Activated naive CD8-positive, alpha-beta T cell treated with anti-CD3 and anti-CD28 coated beads for 36 hours (primary cell): Measurements from ENCODE around the gene LIMS1. TPM values are rescaled to one million over a fixed set of nuclear protein-coding genes. Genes with fewer than 3 reads are reported as not detected.
"Not testable (repeated sequence)": the region's sequence is repeated elsewhere in the genome, so short reads cannot be mapped to it uniquely, and the experiment has no call there.

Experiments used
- DNase-seq: peaks from one replicate; pipeline ENCODE4 v3.0.0; 2021
- H3K27ac Mint-ChIP-seq: one replicate; pipeline ENCODE4 v1.8.0; 2022; ENCODE audit warnings: mild to moderate bottlenecking, moderate library complexity, mixed read lengths
- H3K27me3 Mint-ChIP-seq: one replicate; pipeline ENCODE4 v1.8.0; 2022; ENCODE audit warnings: mild to moderate bottlenecking, mixed read lengths
- H3K36me3 Mint-ChIP-seq: one replicate; pipeline ENCODE4 v1.8.0; 2021; ENCODE audit warnings: mild to moderate bottlenecking, mixed read lengths
- H3K4me1 Mint-ChIP-seq: one replicate; pipeline ENCODE4 v1.8.0; 2021; ENCODE audit warnings: mixed read lengths
- H3K4me3 Mint-ChIP-seq: one replicate; pipeline ENCODE4 v1.8.0; 2022; ENCODE audit warnings: mild to moderate bottlenecking, moderate library complexity, mixed read lengths
- H3K9me3 Mint-ChIP-seq: one replicate; pipeline ENCODE4 v1.8.0; 2022; ENCODE audit warnings: mixed read lengths
- total RNA-seq, 2 experiments: library from RNA; stranded (reverse); gene quantifications; one replicate each; pipeline ENCODE4 v1.2.3, GENCODE V29; 2021

The LIMS1 gene
- total RNA-seq, 2 experiments from 2014 or later, result 39.6 to 44.9 TPM

DNA sequence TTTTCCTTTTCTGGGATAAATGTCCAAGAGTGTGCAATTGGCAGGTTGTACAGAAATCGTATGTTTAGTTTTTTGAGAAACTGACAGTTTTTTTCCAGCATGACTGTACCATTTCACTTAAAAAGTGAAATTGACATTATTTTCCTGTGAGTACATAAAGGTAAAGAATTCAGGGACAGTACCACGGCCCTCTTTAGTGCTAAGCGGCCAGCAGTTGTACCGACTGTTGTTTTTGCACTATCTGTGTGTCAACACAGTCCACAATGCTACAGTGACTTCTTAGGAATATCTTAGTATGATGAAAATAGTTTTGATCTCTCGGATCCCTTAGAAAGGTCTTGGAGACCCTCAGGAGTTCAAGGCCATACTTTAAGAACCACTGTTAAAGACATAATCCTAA is 2.6 kb downstream of the LIMS1 start:
- Mint-ChIP-seq H3K36me3 (peaks cover 8% of the 10 kb centered on the region), H3K27ac (no peak overlapping the region), H3K4me3 (no peak overlapping the region), H3K9me3 (no peaks in the 10 kb centered on the region), H3K4me1 (peaks cover 26% of the 10 kb centered on the region), H3K27me3 (no peaks in the 10 kb centered on the region)
- DNase-seq, result no peak

GRCh38 chr2:108538000-108538625 is 3.8 kb downstream of the LIMS1 start:
- H3K27me3 Mint-ChIP-seq, result no peaks in the 10 kb centered on the region
- H3K4me3 Mint-ChIP-seq, result no peak overlapping the region
- peaks cover 8% of the 10 kb centered on the region for H3K36me3 Mint-ChIP-seq
- H3K9me3 Mint-ChIP-seq, result no peaks in the 10 kb centered on the region
- peaks cover 25% of the 10 kb centered on the region for H3K4me1 Mint-ChIP-seq
- no peak overlapping the region for H3K27ac Mint-ChIP-seq
- DNase-seq, result no peak

DNA sequence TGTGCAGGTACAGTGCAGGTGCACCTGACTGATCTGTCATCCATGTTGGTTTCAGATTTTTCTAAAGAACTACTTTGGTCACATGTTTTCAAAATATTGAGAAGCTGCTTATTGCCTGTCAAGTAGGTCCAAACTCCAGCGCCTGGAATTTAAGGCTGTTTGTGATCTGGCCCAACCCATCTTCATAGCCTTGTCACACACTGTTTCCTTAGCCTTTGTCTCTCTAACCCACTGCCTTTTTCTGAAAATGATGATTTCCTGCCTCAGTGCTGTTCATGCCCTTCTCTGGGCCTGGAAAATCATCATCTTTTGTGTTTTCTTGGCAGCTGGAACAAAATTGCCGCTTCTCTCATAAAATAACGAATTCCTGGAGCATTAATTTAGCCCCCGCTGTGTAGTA is 7.2 kb downstream of the LIMS1 start:
- Mint-ChIP-seq H3K27ac (no peak overlapping the region), H3K36me3 (peaks cover 7% of the 10 kb centered on the region)
- no peak for DNase-seq

GRCh38 chr2:108542071-108542470 is 7.8 kb downstream of the LIMS1 start:
- H3K36me3 Mint-ChIP-seq, result peaks cover 7% of the 10 kb centered on the region
- no peaks in the 10 kb centered on the region for H3K27me3 Mint-ChIP-seq
- no peak overlapping the region for H3K27ac Mint-ChIP-seq
- H3K9me3 Mint-ChIP-seq, result peaks cover 3% of the 10 kb centered on the region
- DNase-seq, result no peak
- H3K4me3 Mint-ChIP-seq, result no peak overlapping the region
- H3K4me1 Mint-ChIP-seq, result peaks cover 23% of the 10 kb centered on the region

More for the DNA sequence above, 7.2 kb downstream of the LIMS1 start:
- Mint-ChIP-seq H3K9me3 (peaks cover 3% of the 10 kb centered on the region), H3K4me1 (peaks cover 17% of the 10 kb centered on the region), H3K27me3 (no peaks in the 10 kb centered on the region), H3K4me3 (no peak overlapping the region)

DNA sequence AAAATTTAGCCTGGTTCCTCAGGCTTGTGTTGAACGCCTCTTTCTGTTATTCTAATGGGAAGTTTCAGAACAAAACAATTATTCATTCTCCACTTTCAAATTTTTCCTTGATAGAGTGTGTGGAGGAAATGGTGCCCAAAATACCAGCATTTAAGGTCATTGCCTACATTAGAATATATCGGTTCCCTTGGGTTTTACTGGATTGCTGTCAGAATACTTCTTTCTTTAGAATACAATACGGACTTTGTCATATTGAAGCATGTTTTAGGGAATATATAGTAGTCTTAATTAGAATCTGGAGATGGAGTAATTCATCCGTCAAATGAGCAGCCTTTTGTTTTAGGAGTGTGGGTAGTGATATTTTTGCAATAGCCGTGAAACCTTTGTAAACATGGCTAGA is 13.3 kb downstream of the LIMS1 start:
- Mint-ChIP-seq H3K36me3 (peaks cover 3% of the 10 kb centered on the region), H3K4me3 (no peak overlapping the region), H3K27ac (no peak overlapping the region), H3K27me3 (no peaks in the 10 kb centered on the region), H3K9me3 (peaks cover 3% of the 10 kb centered on the region), H3K4me1 (peaks cover 10% of the 10 kb centered on the region)
- no peak for DNase-seq

GRCh38 chr2:108548208-108549003 is 14.1 kb downstream of the LIMS1 start:
- no peak for DNase-seq
- Mint-ChIP-seq H3K27me3 (no peaks in the 10 kb centered on the region), H3K27ac (no peak overlapping the region), H3K9me3 (peaks cover 3% of the 10 kb centered on the region), H3K4me3 (no peak overlapping the region), H3K36me3 (peaks cover 3% of the 10 kb centered on the region), H3K4me1 (peaks cover 12% of the 10 kb centered on the region)

DNA sequence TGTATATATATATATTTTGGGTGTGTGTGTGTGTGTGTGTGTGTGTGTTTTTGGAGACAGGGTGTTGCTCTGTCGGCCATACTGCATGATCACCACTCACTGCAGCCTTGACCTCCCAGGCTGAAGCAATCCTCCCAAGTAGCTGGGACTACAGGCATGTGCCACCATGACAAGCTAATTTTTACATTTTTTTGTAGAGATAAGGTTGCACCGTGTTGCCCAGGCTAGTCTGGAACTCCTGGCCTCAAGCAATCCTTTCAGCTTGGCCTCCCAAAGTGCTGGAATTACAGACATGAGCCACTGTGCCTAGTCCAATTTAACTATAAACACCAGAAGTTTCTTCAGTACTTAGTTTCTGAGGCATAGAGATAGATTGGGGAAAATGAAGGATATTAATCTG is 18.3 kb downstream of the LIMS1 start:
- no peak for DNase-seq
- no peaks in the 10 kb centered on the region for H3K36me3 Mint-ChIP-seq
- H3K27ac Mint-ChIP-seq, result no peak overlapping the region
- H3K4me3 Mint-ChIP-seq, result no peak overlapping the region
- no peaks in the 10 kb centered on the region for H3K27me3 Mint-ChIP-seq
- H3K4me1 Mint-ChIP-seq, result peaks cover 2% of the 10 kb centered on the region
- no peaks in the 10 kb centered on the region for H3K9me3 Mint-ChIP-seq

- H3K9me3 Mint-ChIP-seq, result no peaks in the 10 kb centered on the region
- H3K27me3 Mint-ChIP-seq, result no peaks in the 10 kb centered on the region
- H3K36me3 Mint-ChIP-seq, result no peaks in the 10 kb centered on the region
- peaks cover 2% of the 10 kb centered on the region for H3K4me1 Mint-ChIP-seq
- no peak overlapping the region for H3K4me3 Mint-ChIP-seq
- H3K27ac Mint-ChIP-seq, result no peak overlapping the region
- no peak for DNase-seq
These were observed 19.1 kb downstream of the LIMS1 start for GRCh38 chr2:108553209-108553919.

DNA sequence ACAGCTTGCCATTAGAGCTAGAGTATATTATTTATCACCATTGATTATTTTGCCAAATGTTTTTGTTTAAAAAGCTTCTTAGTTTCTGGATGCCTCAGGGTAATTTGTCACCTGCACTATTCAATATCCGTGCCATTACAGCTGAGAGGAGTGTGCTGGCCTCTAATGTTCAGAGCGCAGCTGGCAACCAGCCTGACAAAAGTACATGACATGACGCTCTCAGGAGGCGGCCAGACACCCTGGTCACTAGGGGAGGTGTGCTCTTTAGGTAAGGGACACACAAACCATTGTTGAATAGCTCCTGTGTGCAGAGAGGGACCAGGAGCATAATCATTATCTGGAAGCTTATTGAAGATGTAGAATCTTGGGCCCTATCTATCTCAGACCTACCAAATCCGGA is 20.3 kb downstream of the LIMS1 start:
- peaks cover 2% of the 10 kb centered on the region for H3K4me1 Mint-ChIP-seq
- H3K36me3 Mint-ChIP-seq, result no peaks in the 10 kb centered on the region
- no peak overlapping the region for H3K4me3 Mint-ChIP-seq
- H3K9me3 Mint-ChIP-seq, result no peaks in the 10 kb centered on the region
- DNase-seq, result no peak
- no peak overlapping the region for H3K27ac Mint-ChIP-seq
- H3K27me3 Mint-ChIP-seq, result no peaks in the 10 kb centered on the region

DNA sequence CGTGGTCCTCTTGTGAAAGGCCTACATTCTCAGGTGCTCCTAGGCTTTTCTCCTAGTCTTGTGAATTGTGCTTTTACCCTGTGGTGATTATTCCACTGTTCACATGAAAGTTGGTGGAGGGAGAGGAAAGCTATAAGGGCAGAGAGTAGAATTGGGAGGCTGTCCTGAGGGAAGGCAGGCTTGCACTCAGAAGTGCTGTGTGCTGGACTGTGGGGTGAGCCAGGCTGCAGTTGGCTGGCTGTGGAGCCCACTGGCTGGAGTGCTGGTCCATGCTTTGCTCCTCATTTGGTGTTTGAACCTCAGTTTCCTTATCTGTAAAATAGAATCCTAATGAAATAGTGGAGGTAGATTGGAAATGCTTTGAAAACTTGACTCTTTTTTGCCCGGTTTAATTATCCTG is 21.3 kb downstream of the LIMS1 start:
- Mint-ChIP-seq H3K9me3 (no peaks in the 10 kb centered on the region), H3K27ac (no peak overlapping the region), H3K4me3 (no peak overlapping the region), H3K36me3 (peaks cover 3% of the 10 kb centered on the region), H3K27me3 (no peaks in the 10 kb centered on the region), H3K4me1 (peaks cover 3% of the 10 kb centered on the region)
- no peak for DNase-seq

- not testable (repeated sequence) for H3K4me3 Mint-ChIP-seq, H3K4me1 Mint-ChIP-seq, H3K36me3 Mint-ChIP-seq, H3K27ac Mint-ChIP-seq, DNase-seq, H3K27me3 Mint-ChIP-seq, H3K9me3 Mint-ChIP-seq
These were observed 22.3 kb downstream of the LIMS1 start for GRCh38 chr2:108556581-108556980.

GRCh38 chr2:108560241-108560811 is 26.1 kb downstream of the LIMS1 start:
- peaks cover 4% of the 10 kb centered on the region for H3K36me3 Mint-ChIP-seq
- no peaks in the 10 kb centered on the region for H3K9me3 Mint-ChIP-seq
- H3K4me1 Mint-ChIP-seq, result peaks cover 8% of the 10 kb centered on the region
- H3K27ac Mint-ChIP-seq, result no peak overlapping the region
- no peak overlapping the region for H3K4me3 Mint-ChIP-seq
- DNase-seq, result no peak
- H3K27me3 Mint-ChIP-seq, result no peaks in the 10 kb centered on the region

- peaks cover 14% of the 10 kb centered on the region for H3K4me1 Mint-ChIP-seq
- DNase-seq, result no peak
- H3K36me3 Mint-ChIP-seq, result peaks cover 4% of the 10 kb centered on the region
- no peak overlapping the region for H3K27ac Mint-ChIP-seq
- H3K9me3 Mint-ChIP-seq, result no peaks in the 10 kb centered on the region
- no peaks in the 10 kb centered on the region for H3K27me3 Mint-ChIP-seq
- H3K4me3 Mint-ChIP-seq, result no peak overlapping the region
These were observed 26.7 kb downstream of the LIMS1 start for GRCh38 chr2:108560895-108561530.

GRCh38 chr2:108562274-108562673 is 28.0 kb downstream of the LIMS1 start:
- DNase-seq, result no peak
- H3K9me3 Mint-ChIP-seq, result no peaks in the 10 kb centered on the region
- H3K36me3 Mint-ChIP-seq, result peaks cover 4% of the 10 kb centered on the region
- no peaks in the 10 kb centered on the region for H3K27me3 Mint-ChIP-seq
- peaks cover 15% of the 10 kb centered on the region for H3K4me1 Mint-ChIP-seq
- H3K4me3 Mint-ChIP-seq, result no peak overlapping the region
- no peak overlapping the region for H3K27ac Mint-ChIP-seq

DNA sequence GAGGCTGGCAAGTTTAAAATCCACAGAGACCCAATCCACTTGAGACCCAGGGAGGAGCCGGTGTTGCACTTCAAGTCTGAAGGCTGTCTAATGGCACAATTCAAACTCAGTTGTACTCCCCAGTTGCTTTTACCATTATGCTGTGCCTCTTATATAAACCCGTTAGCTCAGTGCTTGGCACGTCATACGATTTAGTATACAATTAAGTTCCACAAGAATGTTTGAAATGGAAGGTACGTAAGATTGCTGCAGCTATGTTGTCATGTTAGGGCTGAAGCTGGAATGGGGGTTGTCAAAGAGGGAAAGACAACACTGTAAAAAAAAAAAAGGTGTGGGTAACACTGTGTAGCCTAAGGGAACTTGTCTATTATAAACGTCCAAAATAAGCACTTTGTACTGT is 30.2 kb downstream of the LIMS1 start:
- Mint-ChIP-seq H3K4me1 (peaks cover 15% of the 10 kb centered on the region), H3K27ac (no peak overlapping the region), H3K36me3 (peaks cover 4% of the 10 kb centered on the region)

More for the DNA sequence above, 30.2 kb downstream of the LIMS1 start:
- Mint-ChIP-seq H3K27me3 (no peaks in the 10 kb centered on the region), H3K9me3 (no peaks in the 10 kb centered on the region), H3K4me3 (no peak overlapping the region)
- DNase-seq, result no peak
